A673 (cell line): Measurements from ENCODE around the gene TMEM45A. TPM values are rescaled to one million over a fixed set of nuclear protein-coding genes. Genes with fewer than 3 reads are reported as not detected.

ENCODE experiments used
- BruUV-seq: library from RNA; stranded (reverse); fragments of 400-500 nt; replicated peaks from 2 replicates; lab custom pipeline; 2021; lab: Mats Ljungman, UMichigan
- CTCF ChIA-PET: fragments of 300-600 bp; sonication (Branson Sonifier 250); formaldehyde crosslinking; loops from one replicate; lab custom pipeline; 2022; ENCODE audit warnings: antibody characterized with exemption; lab: Charles Lee
- POLR2A ChIA-PET: fragments of 300-600 bp; sonication (Branson Sonifier 250); formaldehyde crosslinking; loops from one replicate; lab custom pipeline; 2022; ENCODE audit warnings: antibody characterized with exemption; ENCODE audit not compliant: low non-redundant PET; lab: Charles Lee
- DNase-seq: peaks from one replicate; pipeline ENCODE4 v3.0.0-alpha.2; 2015; ENCODE audit warnings: low spot score
- H3K27ac ChIP-seq: fragments of 200-600 bp; sonication (generic); 2 replicates; pipeline ENCODE4 v1.5.1; 2016; ENCODE audit warnings: mixed run types, low read depth, mild to moderate bottlenecking, mixed read lengths, antibody characterized with exemption, low read length; ENCODE audit not compliant: poor library complexity, severe bottlenecking
- H3K27me3 ChIP-seq: fragments of 200-600 bp; sonication (generic); replicated peaks from 2 replicates; pipeline ENCODE4 v1.6.1; 2017; ENCODE audit warnings: mixed run types, low read depth, mild to moderate bottlenecking, mixed read lengths, antibody characterized with exemption, low read length; ENCODE audit not compliant: insufficient read depth, poor library complexity
- H3K36me3 ChIP-seq: fragments of 200-600 bp; sonication (generic); 2 replicates; pipeline ENCODE4 v1.6.1; 2016; ENCODE audit warnings: mixed run types, mild to moderate bottlenecking, mixed read lengths, antibody characterized with exemption, low read length; ENCODE audit not compliant: insufficient read depth, poor library complexity, severe bottlenecking
- H3K4me1 ChIP-seq: fragments of 200-600 bp; sonication (generic); 2 replicates; pipeline ENCODE4 v1.6.1; 2017; ENCODE audit warnings: mixed run types, mild to moderate bottlenecking, mixed read lengths, antibody characterized with exemption, low read length; ENCODE audit not compliant: insufficient read depth, poor library complexity, severe bottlenecking
- H3K4me3 ChIP-seq: fragments of 200-600 bp; sonication (generic); 2 replicates; pipeline ENCODE4 v1.5.1; 2016; ENCODE audit warnings: low read depth, mixed run types, mild to moderate bottlenecking, mixed read lengths, low read length; ENCODE audit not compliant: poor library complexity, severe bottlenecking
- H3K9me3 ChIP-seq: fragments of 200-600 bp; sonication (generic); 2 replicates; pipeline ENCODE4 v1.6.1; 2016; ENCODE audit warnings: mixed run types, low read depth, mild to moderate bottlenecking, mixed read lengths, antibody characterized with exemption, low read length; ENCODE audit not compliant: poor library complexity, severe bottlenecking
- EZH2 ChIP-seq: fragments of 200-600 bp; sonication (generic); IDR thresholded peaks from 2 replicates; pipeline ENCODE4 v1.6.1; 2017; ENCODE audit warnings: borderline replicate concordance, low read depth, mild to moderate bottlenecking, mixed read lengths, antibody characterized with exemption, low read length; ENCODE audit not compliant: poor library complexity, severe bottlenecking
- intact Hi-C: fragments of 100-400 bp; cut with micrococcal nuclease; formaldehyde crosslinking; loops from one replicate; pipeline ENCODE4 v1.10.0; 2022; ENCODE audit not compliant: unreplicated experiment
- total RNA-seq: library from RNA; stranded (reverse); gene quantifications from 2 replicates; pipeline ENCODE4 v1.2.3, GENCODE V29; 2021
- TF ChIP-seq, protein P1 (sequence below): fragments of 300-800, 200-600 bp; sonication (generic); conservative IDR thresholded peaks from 2 replicates; pipeline ENCODE4 v1.5.1; 2017; ENCODE audit warnings: low read depth, mild to moderate bottlenecking, antibody characterized with exemption, low read length, moderate library complexity, mixed read lengths

Gene TMEM45A
- total RNA-seq, 1 experiment from 2014 or later, result 3.4 TPM

DNA sequence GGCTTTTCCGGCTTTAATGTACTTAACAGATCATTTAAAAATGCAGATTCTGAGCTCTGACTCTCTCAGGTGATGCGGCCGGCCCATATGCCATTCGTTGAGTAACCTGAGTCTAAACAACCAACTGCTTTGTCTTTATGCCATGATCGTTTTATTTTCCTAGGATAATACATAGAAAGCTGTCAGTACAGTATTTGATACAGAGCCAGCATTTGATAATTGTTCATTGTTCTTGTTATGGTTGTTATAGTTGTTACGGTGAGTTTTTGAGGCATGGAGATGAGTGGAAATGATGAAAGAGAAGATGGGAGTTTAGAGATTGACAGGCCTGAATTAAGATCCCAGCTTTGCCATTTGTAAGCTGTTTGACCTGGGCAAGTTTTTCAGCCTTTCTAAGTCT, 40.0 kb downstream of the TMEM45A start:
- intact Hi-C loops, result no loop called here
- Histone ChIP-seq H3K27me3 (no peaks in the 10 kb centered on the region), H3K27ac (no peak overlapping the region), H3K4me3 (no peak overlapping the region), H3K36me3 (no peaks in the 10 kb centered on the region), H3K4me1 (no peaks in the 10 kb centered on the region), H3K9me3 (no peaks in the 10 kb centered on the region)
- TF ChIP-seq EZH2, result no peak
- TF ChIP-seq, protein P1, sequence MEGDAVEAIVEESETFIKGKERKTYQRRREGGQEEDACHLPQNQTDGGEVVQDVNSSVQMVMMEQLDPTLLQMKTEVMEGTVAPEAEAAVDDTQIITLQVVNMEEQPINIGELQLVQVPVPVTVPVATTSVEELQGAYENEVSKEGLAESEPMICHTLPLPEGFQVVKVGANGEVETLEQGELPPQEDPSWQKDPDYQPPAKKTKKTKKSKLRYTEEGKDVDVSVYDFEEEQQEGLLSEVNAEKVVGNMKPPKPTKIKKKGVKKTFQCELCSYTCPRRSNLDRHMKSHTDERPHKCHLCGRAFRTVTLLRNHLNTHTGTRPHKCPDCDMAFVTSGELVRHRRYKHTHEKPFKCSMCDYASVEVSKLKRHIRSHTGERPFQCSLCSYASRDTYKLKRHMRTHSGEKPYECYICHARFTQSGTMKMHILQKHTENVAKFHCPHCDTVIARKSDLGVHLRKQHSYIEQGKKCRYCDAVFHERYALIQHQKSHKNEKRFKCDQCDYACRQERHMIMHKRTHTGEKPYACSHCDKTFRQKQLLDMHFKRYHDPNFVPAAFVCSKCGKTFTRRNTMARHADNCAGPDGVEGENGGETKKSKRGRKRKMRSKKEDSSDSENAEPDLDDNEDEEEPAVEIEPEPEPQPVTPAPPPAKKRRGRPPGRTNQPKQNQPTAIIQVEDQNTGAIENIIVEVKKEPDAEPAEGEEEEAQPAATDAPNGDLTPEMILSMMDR, result no peak
- no peak for DNase-seq
- ChIA-PET CTCF (no interaction called here), POLR2A (no interaction called here)
- BruUV-seq, result no TSS peak

DNA sequence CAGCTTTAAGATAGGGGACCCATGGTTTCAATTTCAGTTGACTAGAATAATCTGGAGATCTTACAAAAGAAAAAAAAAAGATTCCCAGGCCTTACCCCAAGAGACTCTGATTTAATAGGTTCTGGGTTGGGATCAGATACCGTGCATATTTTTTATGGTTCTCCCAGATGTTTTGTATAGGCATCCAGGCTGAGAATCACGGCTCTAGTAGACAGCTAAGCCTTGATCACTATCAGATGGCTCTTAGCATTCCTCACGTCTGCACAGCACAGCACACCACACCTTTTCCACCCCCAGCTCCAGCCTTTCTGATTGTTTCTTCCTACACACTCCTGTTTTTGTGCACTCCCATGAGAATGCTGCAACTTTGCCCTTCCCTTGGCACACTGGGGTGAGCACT, 40.8 kb downstream of the TMEM45A start:
- Histone ChIP-seq H3K36me3 (no peaks in the 10 kb centered on the region), H3K27ac (no peak overlapping the region), H3K4me1 (no peaks in the 10 kb centered on the region), H3K4me3 (no peak overlapping the region), H3K27me3 (no peaks in the 10 kb centered on the region), H3K9me3 (no peaks in the 10 kb centered on the region)
- DNase-seq, result no peak
- TF ChIP-seq EZH2, result no peak
- POLR2A ChIA-PET, result no interaction called here
- intact Hi-C loops, result no loop called here
- BruUV-seq, result no TSS peak
- CTCF ChIA-PET, result no interaction called here

DNA sequence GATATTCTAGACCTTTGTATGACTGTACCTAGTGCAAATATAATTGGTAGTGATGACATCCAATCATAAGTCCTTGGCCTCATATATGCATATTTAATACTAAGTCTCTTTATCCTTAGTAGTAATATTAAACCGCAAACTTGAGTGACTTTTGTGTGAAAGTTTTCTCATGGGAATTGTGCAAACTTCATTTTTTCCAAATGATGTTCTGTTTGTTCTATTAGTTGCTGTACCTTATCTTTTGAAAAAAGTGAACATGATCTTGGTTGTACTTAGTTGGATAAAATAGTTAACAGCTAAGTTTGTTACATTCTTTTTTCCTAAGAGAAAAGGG, 43.2 kb downstream of the TMEM45A start:
- Histone ChIP-seq H3K4me1 (no peaks in the 10 kb centered on the region), H3K9me3 (no peaks in the 10 kb centered on the region), H3K27ac (no peak overlapping the region), H3K36me3 (no peaks in the 10 kb centered on the region), H3K4me3 (no peak overlapping the region), H3K27me3 (no peaks in the 10 kb centered on the region)
- no peak for DNase-seq
- TF ChIP-seq EZH2, result no peak
- TF ChIP-seq, protein P1, result no peak
- ChIA-PET POLR2A (no interaction called here), CTCF (no interaction called here)
- intact Hi-C loops, result no loop called here
- no TSS peak for BruUV-seq

DNA sequence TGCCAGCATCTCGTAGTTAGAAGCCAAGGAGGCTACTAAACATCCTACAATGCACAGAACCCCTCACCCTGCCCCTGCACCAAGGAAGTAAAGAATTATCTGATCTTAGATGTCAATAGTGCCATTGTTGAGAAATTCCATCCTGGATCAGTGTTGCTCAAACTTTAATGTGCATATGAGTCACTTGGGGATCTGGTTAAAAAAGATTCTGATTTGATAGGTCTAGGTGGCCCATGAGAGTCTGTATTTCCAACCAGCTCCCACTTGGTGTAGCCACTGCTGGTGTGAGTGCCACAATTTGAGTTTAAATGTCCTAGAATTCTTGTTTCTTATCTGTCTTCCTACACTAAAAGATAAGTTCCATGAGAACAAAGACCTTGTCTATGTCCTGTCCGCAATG, 43.7 kb downstream of the TMEM45A start:
- Histone ChIP-seq H3K4me1 (no peaks in the 10 kb centered on the region), H3K27me3 (no peaks in the 10 kb centered on the region), H3K36me3 (no peaks in the 10 kb centered on the region), H3K9me3 (no peaks in the 10 kb centered on the region), H3K4me3 (no peak overlapping the region), H3K27ac (no peak overlapping the region)
- no TSS peak for BruUV-seq
- no peak for TF ChIP-seq EZH2
- TF ChIP-seq, protein P1, result no peak
- ChIA-PET CTCF (no interaction called here), POLR2A (no interaction called here)
- intact Hi-C loops, result no loop called here
- DNase-seq, result no peak
